GM12865 (cell line): ENCODE results near the gene REM2.
A peak's percentile ranks its signal among the peaks of the same experiment; 100 is the strongest.

Source experiments
- DNase-seq: peaks from one replicate; pipeline ENCODE4 v3.0.0; 2010; ENCODE audit warnings: low read depth
- H3K4me3 ChIP-seq: 2 replicates; pipeline ENCODE4 v1.5.1; 2011; ENCODE audit warnings: mild to moderate bottlenecking, low read depth, low read length, control low read depth
- TF ChIP-seq, protein P1 (sequence below): IDR thresholded peaks from 2 replicates; pipeline ENCODE4 v1.5.1; 2011; ENCODE audit warnings: low read length, control low read depth, low read depth, inconsistent platforms; ENCODE audit not compliant: insufficient read depth; ENCODE audit errors: missing control alignments

The REM2 gene

DNA sequence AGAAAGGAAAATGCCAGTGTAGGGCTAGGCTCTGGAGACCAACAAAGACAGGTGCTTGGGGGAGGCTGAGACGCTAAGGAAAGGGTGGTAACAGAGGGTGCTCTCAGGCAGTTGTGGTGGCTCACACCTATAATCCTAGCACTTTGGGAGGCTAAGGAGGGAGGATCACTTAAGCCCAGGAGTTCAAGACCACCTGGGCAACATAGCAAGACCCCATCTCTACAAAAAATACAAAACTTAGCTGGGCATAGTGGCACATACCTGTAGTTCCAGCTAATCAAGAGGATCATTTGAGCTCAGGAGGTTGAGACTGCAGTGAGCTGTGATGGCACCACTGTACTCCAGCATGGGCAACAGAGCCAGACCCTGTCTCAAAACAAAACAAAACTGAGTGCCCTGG is 12.4 kb downstream of the REM2 start:
- H3K4me3 ChIP-seq = no peak overlapping the region
- no peak for DNase-seq
- TF ChIP-seq, protein P1, sequence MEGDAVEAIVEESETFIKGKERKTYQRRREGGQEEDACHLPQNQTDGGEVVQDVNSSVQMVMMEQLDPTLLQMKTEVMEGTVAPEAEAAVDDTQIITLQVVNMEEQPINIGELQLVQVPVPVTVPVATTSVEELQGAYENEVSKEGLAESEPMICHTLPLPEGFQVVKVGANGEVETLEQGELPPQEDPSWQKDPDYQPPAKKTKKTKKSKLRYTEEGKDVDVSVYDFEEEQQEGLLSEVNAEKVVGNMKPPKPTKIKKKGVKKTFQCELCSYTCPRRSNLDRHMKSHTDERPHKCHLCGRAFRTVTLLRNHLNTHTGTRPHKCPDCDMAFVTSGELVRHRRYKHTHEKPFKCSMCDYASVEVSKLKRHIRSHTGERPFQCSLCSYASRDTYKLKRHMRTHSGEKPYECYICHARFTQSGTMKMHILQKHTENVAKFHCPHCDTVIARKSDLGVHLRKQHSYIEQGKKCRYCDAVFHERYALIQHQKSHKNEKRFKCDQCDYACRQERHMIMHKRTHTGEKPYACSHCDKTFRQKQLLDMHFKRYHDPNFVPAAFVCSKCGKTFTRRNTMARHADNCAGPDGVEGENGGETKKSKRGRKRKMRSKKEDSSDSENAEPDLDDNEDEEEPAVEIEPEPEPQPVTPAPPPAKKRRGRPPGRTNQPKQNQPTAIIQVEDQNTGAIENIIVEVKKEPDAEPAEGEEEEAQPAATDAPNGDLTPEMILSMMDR = no peak

DNA sequence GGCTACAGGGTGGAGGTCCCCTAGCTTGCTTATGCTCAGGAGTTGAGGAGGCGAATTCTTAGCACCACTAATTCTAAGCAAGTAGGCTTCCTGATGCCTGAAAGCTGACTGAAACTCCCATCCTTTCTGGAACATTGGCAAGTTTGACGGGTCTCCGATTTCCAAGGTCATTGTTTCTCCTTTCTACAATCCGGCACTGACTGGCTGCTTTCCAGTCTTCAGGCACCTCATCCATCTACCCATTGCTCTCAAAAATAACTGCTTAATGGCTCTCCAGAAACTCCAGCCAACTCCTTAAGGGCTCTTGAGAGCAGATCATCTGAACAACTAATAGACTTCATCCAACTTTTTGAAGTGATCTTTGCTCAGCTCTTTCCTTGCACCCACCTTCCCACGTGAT is 13.3 kb downstream of the REM2 start:
- no peak for DNase-seq
- TF ChIP-seq, protein P1 = no peak
- no peak overlapping the region for H3K4me3 ChIP-seq

DNA sequence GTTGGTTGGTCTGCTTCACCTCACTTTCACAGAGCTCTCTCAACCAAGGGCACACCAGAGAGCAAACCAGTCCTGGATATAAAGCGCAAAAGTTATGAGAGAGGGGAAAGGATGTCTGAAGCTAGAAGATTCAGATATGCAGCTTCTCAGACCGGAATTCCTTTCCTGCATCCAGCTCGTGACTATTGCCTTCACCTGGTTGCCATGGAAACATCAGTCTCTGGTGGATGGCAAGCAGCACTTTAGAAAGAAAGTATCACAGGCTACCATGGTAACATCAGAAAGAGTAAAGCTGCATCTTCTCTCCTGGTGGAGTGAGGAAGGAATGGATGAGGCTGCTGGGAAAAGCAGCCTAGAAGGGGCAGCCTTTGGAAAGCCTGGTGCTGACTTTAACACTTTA is 13.7 kb downstream of the REM2 start:
- H3K4me3 ChIP-seq = no peak overlapping the region
- DNase-seq = no peak

DNA sequence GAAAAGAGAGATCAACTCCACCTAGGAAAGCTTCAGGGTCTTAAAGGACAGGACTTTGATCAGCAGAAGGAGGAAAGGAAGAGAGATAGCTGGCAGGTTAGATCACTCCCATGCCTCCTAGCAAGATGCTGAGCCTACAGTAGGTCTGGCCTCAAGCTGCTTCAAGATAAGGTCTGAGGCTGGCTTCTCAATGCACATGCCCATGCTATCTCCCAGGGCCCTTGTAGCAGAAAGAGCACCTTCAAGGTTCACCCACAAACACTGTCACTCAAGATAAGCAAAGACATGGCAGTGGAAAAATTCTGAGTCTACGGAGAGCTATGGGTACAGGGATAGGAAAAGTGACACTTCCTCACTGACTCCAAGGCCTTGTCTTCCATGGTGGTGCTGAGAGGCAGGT is 14.3 kb downstream of the REM2 start:
- no peak overlapping the region for H3K4me3 ChIP-seq
- no peak for DNase-seq
- TF ChIP-seq, protein P1 = no peak

More for the DNA sequence above, 13.7 kb downstream of the REM2 start:
- TF ChIP-seq, protein P1 = no peak

DNA sequence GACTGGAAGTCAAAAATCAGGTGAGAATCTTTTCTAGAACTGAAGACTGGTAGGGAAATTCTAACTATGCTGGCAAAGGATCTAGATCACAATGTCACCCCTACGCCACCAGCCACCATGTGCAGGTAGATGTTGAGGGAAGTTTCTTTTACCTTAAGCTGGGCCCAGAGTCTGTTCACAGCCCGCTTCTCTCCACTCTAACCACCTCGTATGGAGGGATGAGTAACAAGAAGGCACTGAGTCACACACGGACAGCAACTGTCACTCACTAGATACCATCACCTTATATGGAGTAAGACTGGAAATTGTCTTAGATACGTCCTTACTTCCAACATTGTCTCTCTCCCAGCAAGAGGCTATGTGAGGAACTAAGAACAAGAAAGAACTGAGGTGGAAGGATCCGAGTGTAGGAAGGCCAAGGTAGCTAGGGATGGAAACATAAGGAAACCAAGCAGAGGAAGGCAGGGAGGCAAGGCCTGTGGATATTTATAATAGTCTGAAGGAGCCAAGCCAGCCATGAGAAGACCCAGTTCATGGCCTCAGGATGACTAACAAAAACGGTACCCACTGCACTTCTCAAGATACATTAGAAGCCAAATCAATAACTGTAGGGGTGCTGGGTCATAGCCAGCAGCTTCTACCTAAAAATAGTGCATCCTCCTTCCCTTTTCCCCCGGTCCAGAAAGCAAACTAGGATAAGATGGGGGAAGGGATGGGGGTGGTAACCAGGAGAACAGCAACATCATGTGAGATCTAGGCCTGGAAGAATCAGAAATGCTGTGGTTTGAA is 15.5 kb downstream of the REM2 start:
- TF ChIP-seq, protein P1 = no peak
- H3K4me3 ChIP-seq = no peak overlapping the region
- DNase-seq = no peak

DNA sequence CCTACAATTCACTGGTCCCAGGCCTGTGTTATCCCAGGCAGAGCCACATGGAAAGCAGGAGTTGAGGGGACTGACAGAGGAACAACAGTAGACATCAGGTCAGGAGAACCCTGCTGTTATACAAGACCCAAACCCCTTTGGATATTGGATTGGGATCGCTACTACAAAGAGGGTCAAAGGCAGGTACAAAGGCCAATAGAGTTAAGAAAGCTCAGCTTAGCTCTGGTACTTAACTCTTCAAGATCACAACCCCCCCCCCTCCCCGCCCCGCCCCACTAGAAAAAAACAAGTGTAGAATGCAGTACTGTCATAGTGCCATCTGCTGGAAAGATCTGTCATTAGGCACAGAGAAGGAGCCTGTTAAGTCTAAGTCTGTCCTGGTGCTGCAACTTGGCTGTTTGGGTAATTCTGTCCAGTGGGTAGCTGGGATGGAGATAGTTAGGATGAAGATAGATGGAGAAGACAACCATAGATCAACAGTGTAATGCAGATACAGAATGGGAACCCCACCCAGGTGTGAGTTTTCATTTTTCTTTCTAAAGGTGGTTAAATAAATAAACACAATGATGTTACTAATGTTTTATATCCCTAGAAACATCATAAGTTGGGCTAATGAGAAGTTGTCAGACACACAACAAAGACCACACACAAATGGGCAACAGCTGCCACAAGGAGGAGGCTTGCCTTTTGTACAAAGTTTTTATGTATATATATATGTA is 17.2 kb downstream of the REM2 start:
- H3K4me3 ChIP-seq = no peak overlapping the region
- TF ChIP-seq, protein P1 = peak; percentile 59
- DNase-seq = peak; percentile 82

- TF ChIP-seq, protein P1 = no peak
Observed at GRCh38 chr14:22901799-22902198, 18.8 kb downstream of the REM2 start.

More at GRCh38 chr14:22901799-22902198, 18.8 kb downstream of the REM2 start:
- H3K4me3 ChIP-seq = no peak overlapping the region
- DNase-seq = no peak
